ENCODE results near the gene CATSPERD. TPM values are rescaled to one million over a fixed set of nuclear protein-coding genes. Genes with fewer than 3 reads are reported as not detected.
"Not testable (repeated sequence)": the region's sequence is repeated elsewhere in the genome, so short reads cannot be mapped to it uniquely, and the experiment has no call there.

The CATSPERD gene
- total RNA-seq, 6 experiments from 2014 or later, result not detected

GRCh38 chr19:5773276-5773675, 52.8 kb downstream of the CATSPERD start:
- Mint-ChIP-seq H3K27me3 (ENCODE audit: insufficient read depth) (peaks cover 5% of the 10 kb centered on the region), H3K4me3 (no peak overlapping the region)
- TF ChIP-seq CTCF (IDR thresholded peaks at IDR 0.05), result no peak

GRCh38 chr19:5774921-5775320, 54.5 kb downstream of the CATSPERD start:
- Mint-ChIP-seq H3K4me3 (no peak overlapping the region), H3K4me1 (ENCODE audit: low read depth) (peaks cover 11% of the 10 kb centered on the region; the same call in 1 of the 2 replicates)
- no peak for DNase-seq

More at GRCh38 chr19:5773276-5773675, 52.8 kb downstream of the CATSPERD start:
- H3K9me3 Mint-ChIP-seq, result no peaks in the 10 kb centered on the region
- H3K4me1 Mint-ChIP-seq (ENCODE audit: low read depth), result peaks cover 11% of the 10 kb centered on the region; the same call in 1 of the 2 replicates
- no peak overlapping the region for H3K27ac Mint-ChIP-seq
- DNase-seq, result no peak
- H3K36me3 Mint-ChIP-seq (ENCODE audit: low read depth), result no peaks in the 10 kb centered on the region

GRCh38 chr19:5775668-5776309, 55.4 kb downstream of the CATSPERD start:
- peaks cover 5% of the 10 kb centered on the region for H3K27me3 Mint-ChIP-seq (ENCODE audit: insufficient read depth)
- H3K36me3 Mint-ChIP-seq (ENCODE audit: low read depth), result no peaks in the 10 kb centered on the region
- H3K27ac Mint-ChIP-seq, result no peak overlapping the region
- no peak for TF ChIP-seq CTCF (IDR thresholded peaks at IDR 0.05)
- peak; percentile 76 for DNase-seq
- peaks cover 11% of the 10 kb centered on the region; the same call in 1 of the 2 replicates for H3K4me1 Mint-ChIP-seq (ENCODE audit: low read depth)
- H3K4me3 Mint-ChIP-seq, result peak overlapping the region; percentile 37
- H3K9me3 Mint-ChIP-seq, result no peaks in the 10 kb centered on the region

More at GRCh38 chr19:5774921-5775320, 54.5 kb downstream of the CATSPERD start:
- TF ChIP-seq CTCF (IDR thresholded peaks at IDR 0.05), result no peak
- H3K9me3 Mint-ChIP-seq, result no peaks in the 10 kb centered on the region
- peak overlapping the region; percentile 70 for H3K27ac Mint-ChIP-seq
- H3K27me3 Mint-ChIP-seq (ENCODE audit: insufficient read depth), result peaks cover 5% of the 10 kb centered on the region
- H3K36me3 Mint-ChIP-seq (ENCODE audit: low read depth), result no peaks in the 10 kb centered on the region

- Mint-ChIP-seq H3K27me3 (ENCODE audit: insufficient read depth) (peaks cover 3% of the 10 kb centered on the region; the same call in 1 of the 2 replicates), H3K36me3 (ENCODE audit: low read depth) (no peaks in the 10 kb centered on the region), H3K4me3 (no peak overlapping the region), H3K9me3 (no peaks in the 10 kb centered on the region), H3K27ac (no peak overlapping the region), H3K4me1 (ENCODE audit: low read depth) (peaks cover 11% of the 10 kb centered on the region; the same call in 1 of the 2 replicates)
- no peak for DNase-seq
- no peak for TF ChIP-seq CTCF (IDR thresholded peaks at IDR 0.05)
Measured at GRCh38 chr19:5778402-5778801, 58.0 kb downstream of the CATSPERD start.

GRCh38 chr19:5780916-5781315, 60.5 kb downstream of the CATSPERD start:
- H3K9me3 Mint-ChIP-seq; DNase-seq; H3K36me3 Mint-ChIP-seq (ENCODE audit: low read depth); H3K4me1 Mint-ChIP-seq (ENCODE audit: low read depth); H3K27ac Mint-ChIP-seq; H3K27me3 Mint-ChIP-seq (ENCODE audit: insufficient read depth); H3K4me3 Mint-ChIP-seq: not testable (repeated sequence)

- H3K4me1 Mint-ChIP-seq (ENCODE audit: low read depth), result no peaks in the 10 kb centered on the region
- no peaks in the 10 kb centered on the region for H3K9me3 Mint-ChIP-seq
- DNase-seq, result no peak
- H3K27ac Mint-ChIP-seq, result no peak overlapping the region
- no peak overlapping the region for H3K4me3 Mint-ChIP-seq
- peaks cover 10% of the 10 kb centered on the region for H3K36me3 Mint-ChIP-seq (ENCODE audit: low read depth)
- no peak for TF ChIP-seq CTCF (IDR thresholded peaks at IDR 0.05)
- no peaks in the 10 kb centered on the region; the same call in none of the 2 replicates for H3K27me3 Mint-ChIP-seq (ENCODE audit: insufficient read depth)
Measured at GRCh38 chr19:5782322-5782721, 61.9 kb downstream of the CATSPERD start.
